Measurements from ENCODE around the gene TUBA3D. TPM values are rescaled to one million over a fixed set of nuclear protein-coding genes. Genes with fewer than 3 reads are reported as not detected.
"Not testable (repeated sequence)": the region's sequence is repeated elsewhere in the genome, so short reads cannot be mapped to it uniquely, and the experiment has no call there.

Gene TUBA3D
- total RNA-seq, 1 donor from 2014 or later, result not detected

DNA sequence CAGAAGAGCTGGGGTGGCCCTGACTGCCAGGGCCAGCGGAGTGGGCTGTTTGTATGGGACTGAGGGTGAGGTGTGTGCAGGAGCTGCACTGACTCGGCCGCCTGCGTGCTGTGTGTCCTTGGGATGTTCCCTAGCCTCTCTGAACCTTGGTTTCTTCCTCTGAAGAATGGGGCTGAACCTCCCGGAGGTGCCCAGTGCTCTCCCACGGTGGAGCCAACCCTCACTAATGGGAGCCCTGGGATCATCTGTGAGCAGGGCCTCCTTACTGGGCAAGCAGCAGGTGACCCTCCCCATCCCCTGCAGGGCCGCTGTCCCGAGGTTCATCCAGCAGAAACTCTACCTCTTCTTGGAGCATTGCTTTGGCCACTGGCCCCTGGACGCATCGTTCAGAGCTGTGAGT is 40.1 kb downstream of the TUBA3D start:
- Histone ChIP-seq H3K27ac (no peak overlapping the region), H3K4me1 (no peaks in the 10 kb centered on the region), H3K27me3 (no peaks in the 10 kb centered on the region), H3K36me3 (peaks cover 23 to 45% of the 10 kb centered on the region in 2 donors), H3K9me3 (no peaks in the 10 kb centered on the region), H3K4me3 (no peak overlapping the region)
- no peak for DNase-seq (ENCODE audit: low spot score in 2 of 2)
- intact Hi-C loops (cut with DNase I), result no loop called here
- TF ChIP-seq, protein P1, sequence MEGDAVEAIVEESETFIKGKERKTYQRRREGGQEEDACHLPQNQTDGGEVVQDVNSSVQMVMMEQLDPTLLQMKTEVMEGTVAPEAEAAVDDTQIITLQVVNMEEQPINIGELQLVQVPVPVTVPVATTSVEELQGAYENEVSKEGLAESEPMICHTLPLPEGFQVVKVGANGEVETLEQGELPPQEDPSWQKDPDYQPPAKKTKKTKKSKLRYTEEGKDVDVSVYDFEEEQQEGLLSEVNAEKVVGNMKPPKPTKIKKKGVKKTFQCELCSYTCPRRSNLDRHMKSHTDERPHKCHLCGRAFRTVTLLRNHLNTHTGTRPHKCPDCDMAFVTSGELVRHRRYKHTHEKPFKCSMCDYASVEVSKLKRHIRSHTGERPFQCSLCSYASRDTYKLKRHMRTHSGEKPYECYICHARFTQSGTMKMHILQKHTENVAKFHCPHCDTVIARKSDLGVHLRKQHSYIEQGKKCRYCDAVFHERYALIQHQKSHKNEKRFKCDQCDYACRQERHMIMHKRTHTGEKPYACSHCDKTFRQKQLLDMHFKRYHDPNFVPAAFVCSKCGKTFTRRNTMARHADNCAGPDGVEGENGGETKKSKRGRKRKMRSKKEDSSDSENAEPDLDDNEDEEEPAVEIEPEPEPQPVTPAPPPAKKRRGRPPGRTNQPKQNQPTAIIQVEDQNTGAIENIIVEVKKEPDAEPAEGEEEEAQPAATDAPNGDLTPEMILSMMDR (IDR thresholded peaks at IDR 0.05), result no peak

DNA sequence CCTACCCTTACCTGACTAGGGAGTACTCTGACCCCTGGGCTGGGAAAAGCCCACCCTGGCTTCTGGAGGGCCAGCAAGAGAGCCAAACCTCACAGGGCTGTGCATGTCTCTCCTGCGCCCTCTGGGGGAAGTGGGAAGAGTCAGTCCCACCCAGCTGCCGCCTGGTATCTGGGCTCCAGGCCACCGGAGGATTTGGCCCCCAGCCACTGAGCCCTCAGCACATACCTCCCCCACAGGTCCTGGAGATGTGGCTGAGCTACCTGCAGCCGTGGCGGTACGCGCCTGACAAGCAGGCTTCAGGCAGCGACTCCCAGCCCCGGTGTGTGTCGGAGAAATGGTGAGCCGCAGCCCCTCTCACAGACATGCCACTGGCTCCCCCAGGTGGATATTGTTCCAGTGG is 40.7 kb downstream of the TUBA3D start:
- intact Hi-C loops (cut with DNase I); H3K9me3 ChIP-seq; H3K27ac ChIP-seq; H3K27me3 ChIP-seq; DNase-seq (ENCODE audit: low spot score in 2 of 2); H3K4me3 ChIP-seq; H3K4me1 ChIP-seq: not testable (repeated sequence)
- H3K36me3 ChIP-seq, result peaks cover 20 to 41% of the 10 kb centered on the region in 2 donors

DNA sequence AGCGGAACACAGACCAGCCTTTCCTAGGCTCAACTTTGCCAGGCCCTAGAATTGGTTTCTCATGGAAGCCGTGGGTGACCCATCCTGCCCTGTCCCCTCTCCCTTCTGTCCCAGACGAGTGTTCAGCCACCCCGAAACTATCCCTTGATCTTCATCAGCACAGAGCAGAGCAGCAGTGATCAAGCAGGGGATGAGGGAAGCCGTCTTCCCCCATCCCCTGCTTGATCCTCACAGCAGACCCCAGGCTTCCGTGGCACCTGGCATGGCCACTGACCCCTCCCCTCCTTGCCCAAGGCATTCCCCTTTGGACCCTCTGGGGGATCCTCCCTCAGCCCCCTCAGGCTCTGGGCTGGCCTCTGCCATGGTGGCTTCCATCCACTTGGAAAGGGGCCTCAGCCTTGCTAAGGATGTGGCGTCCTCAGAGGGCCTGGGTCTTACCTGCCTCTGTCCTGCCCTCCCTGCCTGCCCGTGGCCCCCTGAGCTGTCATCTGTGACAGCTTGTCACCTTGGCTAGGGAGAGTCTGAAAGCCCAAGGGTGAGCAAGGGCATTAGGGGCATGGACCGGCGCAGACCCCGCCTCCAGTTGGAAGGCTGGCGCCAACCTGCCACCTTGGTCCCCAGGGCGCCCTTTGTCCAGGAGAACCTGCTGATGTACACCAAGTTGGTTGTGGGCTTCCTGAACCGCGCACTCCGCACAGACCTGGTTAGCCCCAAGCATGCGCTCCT is 41.4 kb downstream of the TUBA3D start:
- Histone ChIP-seq H3K27me3 (no peaks in the 10 kb centered on the region), H3K36me3 (peaks cover 20 to 41% of the 10 kb centered on the region in 2 donors), H3K9me3 (no peaks in the 10 kb centered on the region), H3K4me1 (no peaks in the 10 kb centered on the region), H3K27ac (no peak overlapping the region), H3K4me3 (no peak overlapping the region)
- no peak for DNase-seq (ENCODE audit: low spot score in 2 of 2)
- intact Hi-C loops (cut with DNase I), result no loop called here
- TF ChIP-seq, protein P1 (IDR thresholded peaks at IDR 0.05), result no peak

DNA sequence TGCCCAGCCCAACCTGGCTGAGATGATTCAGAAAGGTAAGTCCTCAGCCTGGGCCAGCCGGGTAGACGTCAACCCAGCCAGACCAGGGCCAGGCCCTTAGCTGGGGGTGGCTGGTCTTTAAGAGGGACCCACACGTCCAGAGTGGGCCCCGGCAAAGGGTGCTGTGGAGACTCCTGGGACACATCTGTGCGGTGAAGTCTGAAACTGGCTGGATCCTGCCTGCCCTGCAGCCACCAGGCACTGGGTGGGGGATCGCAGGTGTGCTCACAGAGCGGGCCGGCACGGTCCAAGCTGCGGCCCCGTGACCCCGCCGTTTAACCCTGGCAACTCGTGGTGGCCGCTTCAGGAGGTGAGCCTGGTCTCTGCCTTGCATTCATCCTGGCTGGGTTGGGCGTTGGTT is 41.9 kb downstream of the TUBA3D start:
- H3K9me3 ChIP-seq; intact Hi-C loops (cut with DNase I); H3K27ac ChIP-seq; H3K4me3 ChIP-seq; H3K4me1 ChIP-seq; H3K27me3 ChIP-seq; DNase-seq (ENCODE audit: low spot score in 2 of 2): not testable (repeated sequence)
- H3K36me3 ChIP-seq, result peaks cover 16 to 41% of the 10 kb centered on the region in 2 donors

DNA sequence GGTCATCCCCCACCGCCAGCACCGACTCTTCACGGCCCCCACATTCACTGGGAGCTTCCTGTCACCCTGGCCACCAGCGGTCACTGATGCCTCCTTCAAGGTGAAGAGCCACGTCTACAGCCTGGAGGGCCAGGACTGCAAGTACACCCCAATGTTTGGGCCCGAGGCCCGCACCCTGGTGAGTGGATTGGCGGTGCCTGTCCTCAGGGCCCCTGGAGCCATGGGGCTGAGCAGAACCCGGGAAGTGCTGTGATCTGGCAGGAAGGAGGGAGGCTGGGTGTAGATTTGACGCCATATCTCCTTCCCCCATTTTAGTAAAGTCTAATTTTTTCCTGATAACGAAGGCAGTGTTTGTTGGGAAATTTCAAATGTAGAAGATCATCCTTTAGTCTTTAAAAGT is 42.6 kb downstream of the TUBA3D start:
- H3K4me1 ChIP-seq; H3K9me3 ChIP-seq; H3K27me3 ChIP-seq; H3K27ac ChIP-seq; DNase-seq (ENCODE audit: low spot score in 2 of 2); H3K4me3 ChIP-seq; intact Hi-C loops (cut with DNase I): not testable (repeated sequence)
- peaks cover 15 to 39% of the 10 kb centered on the region in 2 donors for H3K36me3 ChIP-seq

DNA sequence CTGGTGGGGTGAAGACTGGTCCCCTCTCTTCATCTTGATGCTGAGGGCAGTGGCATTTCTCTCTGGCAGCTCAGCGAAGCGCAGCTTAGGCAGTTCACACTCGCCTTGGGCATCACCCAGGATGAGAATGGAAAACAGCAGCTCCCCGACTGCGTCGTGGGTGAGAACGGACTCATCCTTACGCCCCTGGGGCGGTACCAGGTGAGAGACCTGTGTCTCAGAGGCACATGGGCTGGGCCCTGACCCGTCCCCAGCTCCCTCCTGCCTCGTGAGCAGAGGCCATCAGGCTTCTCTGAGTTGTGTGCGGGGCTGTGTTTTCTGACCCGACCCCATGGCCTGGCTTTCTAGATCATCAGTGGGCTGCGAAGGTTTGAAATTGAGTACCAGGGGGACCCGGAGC is 43.5 kb downstream of the TUBA3D start:
- intact Hi-C loops (cut with DNase I), result no loop called here
- DNase-seq (ENCODE audit: low spot score in 2 of 2), result no peak
- Histone ChIP-seq H3K9me3 (no peaks in the 10 kb centered on the region), H3K27ac (no peak overlapping the region), H3K27me3 (no peaks in the 10 kb centered on the region), H3K36me3 (peaks cover 12 to 31% of the 10 kb centered on the region in 2 donors), H3K4me1 (no peaks in the 10 kb centered on the region), H3K4me3 (no peak overlapping the region)
- TF ChIP-seq, protein P1 (IDR thresholded peaks at IDR 0.05), result no peak

DNA sequence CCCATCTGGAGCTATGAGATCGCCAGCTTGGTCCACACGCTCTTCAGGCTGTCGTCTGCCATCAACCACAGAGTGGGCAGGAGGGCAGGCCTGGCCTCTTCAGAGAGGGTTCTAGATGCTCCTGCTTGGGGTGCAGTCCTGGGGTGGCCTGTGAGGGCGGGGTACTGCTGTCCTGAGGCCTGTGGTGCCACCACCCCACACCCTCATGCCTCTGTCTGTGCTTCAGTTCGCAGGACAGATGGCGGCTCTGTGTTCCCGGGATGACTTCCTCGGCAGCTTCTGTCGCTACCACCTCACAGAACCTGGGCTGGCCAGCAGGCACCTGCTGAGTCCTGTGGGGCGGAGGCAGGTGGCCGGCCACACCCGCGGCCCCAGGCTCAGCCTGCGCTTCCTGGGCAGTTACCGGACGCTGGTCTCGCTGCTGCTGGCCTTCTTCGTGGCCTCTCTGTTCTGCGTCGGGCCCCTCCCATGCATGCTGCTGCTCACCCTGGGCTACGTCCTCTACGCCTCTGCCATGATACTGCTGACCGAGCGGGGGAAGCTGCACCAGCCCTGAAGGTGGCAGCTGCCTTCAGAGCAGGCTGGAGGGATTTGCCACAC is 44.1 kb downstream of the TUBA3D start:
- peaks cover 12 to 28% of the 10 kb centered on the region in 2 donors for H3K36me3 ChIP-seq
- H3K4me1 ChIP-seq; H3K27me3 ChIP-seq; DNase-seq (ENCODE audit: low spot score in 2 of 2); H3K4me3 ChIP-seq; intact Hi-C loops (cut with DNase I); H3K9me3 ChIP-seq; H3K27ac ChIP-seq: not testable (repeated sequence)
